ENCODE results near the gene GJB6.
A peak's percentile ranks its signal among the peaks of the same experiment; 100 is the strongest.

The GJB6 gene

GRCh38 chr13:20227730-20228129 is 4.4 kb downstream of the GJB6 start:
- DNase-seq (ENCODE audit: low read depth in 2 of 2), result no peak
- H3K4me3 ChIP-seq (replicated peaks in 1 of 2; ENCODE audit: low read depth in 2 of 2, low read length in 2 of 2), result no peak overlapping the region
- TF ChIP-seq CTCF (IDR thresholded peaks at IDR 0.05; ENCODE audit: low read depth, low read length), result no peak

GRCh38 chr13:20227288-20227687 is 4.8 kb downstream of the GJB6 start:
- no peak for TF ChIP-seq CTCF (IDR thresholded peaks at IDR 0.05; ENCODE audit: low read depth, low read length)
- DNase-seq (ENCODE audit: low read depth in 2 of 2), result no peak
- H3K4me3 ChIP-seq (replicated peaks in 1 of 2; ENCODE audit: low read depth in 2 of 2, low read length in 2 of 2), result no peak overlapping the region

- no peak for TF ChIP-seq CTCF (IDR thresholded peaks at IDR 0.05; ENCODE audit: low read depth, low read length)
- H3K4me3 ChIP-seq (replicated peaks in 1 of 2; ENCODE audit: low read depth in 2 of 2, low read length in 2 of 2), result no peak overlapping the region
- DNase-seq (ENCODE audit: low read depth in 2 of 2), result no peak
Measured at GRCh38 chr13:20222553-20222952, 9.6 kb downstream of the GJB6 start.

- peak in 1 of 2 donors; percentile 6 for DNase-seq (ENCODE audit: low read depth in 2 of 2)
- no peak for TF ChIP-seq CTCF (IDR thresholded peaks at IDR 0.05; ENCODE audit: low read depth, low read length)
- no peak overlapping the region for H3K4me3 ChIP-seq (replicated peaks in 1 of 2; ENCODE audit: low read depth in 2 of 2, low read length in 2 of 2)
Measured at GRCh38 chr13:20221772-20222171, 10.3 kb downstream of the GJB6 start.

- no peak overlapping the region for H3K4me3 ChIP-seq (replicated peaks in 1 of 2; ENCODE audit: low read depth in 2 of 2, low read length in 2 of 2)
- TF ChIP-seq CTCF (IDR thresholded peaks at IDR 0.05; ENCODE audit: low read depth, low read length), result no peak
- DNase-seq (ENCODE audit: low read depth in 2 of 2), result no peak
Measured at GRCh38 chr13:20219577-20219976, 12.5 kb downstream of the GJB6 start.

- no peak for TF ChIP-seq CTCF (IDR thresholded peaks at IDR 0.05; ENCODE audit: low read depth, low read length)
- no peak for DNase-seq (ENCODE audit: low read depth in 2 of 2)
- H3K4me3 ChIP-seq (replicated peaks in 1 of 2; ENCODE audit: low read depth in 2 of 2, low read length in 2 of 2), result no peak overlapping the region
Measured at GRCh38 chr13:20217168-20217567, 15.0 kb downstream of the GJB6 start.

GRCh38 chr13:20209948-20210347 is 22.2 kb downstream of the GJB6 start:
- H3K4me3 ChIP-seq (replicated peaks in 1 of 2; ENCODE audit: low read depth in 2 of 2, low read length in 2 of 2), result no peak overlapping the region
- DNase-seq (ENCODE audit: low read depth in 2 of 2), result no peak
- TF ChIP-seq CTCF (IDR thresholded peaks at IDR 0.05; ENCODE audit: low read depth, low read length), result no peak
